Osteocyte (in vitro differentiated cells): ENCODE measurements around the gene ASTN2. TPM values are rescaled to one million over a fixed set of nuclear protein-coding genes. Genes with fewer than 3 reads are reported as not detected.

Source experiments
- DNase-seq: peaks from one replicate; pipeline ENCODE4 v3.0.0; 2021; ENCODE audit warnings: mixed read lengths; ENCODE audit not compliant: unreplicated experiment; ENCODE audit errors: extremely low spot score
- H3K27ac Mint-ChIP-seq: one replicate; pipeline ENCODE4 v1.8.0; 2021; ENCODE audit warnings: mild to moderate bottlenecking, mixed read lengths; ENCODE audit not compliant: unreplicated experiment
- H3K27me3 Mint-ChIP-seq: one replicate; pipeline ENCODE4 v1.8.0; 2021; ENCODE audit warnings: mixed read lengths; ENCODE audit not compliant: unreplicated experiment
- H3K36me3 Mint-ChIP-seq: one replicate; pipeline ENCODE4 v1.8.0; 2021; ENCODE audit warnings: mixed read lengths; ENCODE audit not compliant: unreplicated experiment
- H3K4me1 Mint-ChIP-seq: one replicate; pipeline ENCODE4 v1.8.0; 2021; ENCODE audit warnings: mixed read lengths; ENCODE audit not compliant: unreplicated experiment
- H3K4me3 Mint-ChIP-seq: one replicate; pipeline ENCODE4 v1.8.0; 2021; ENCODE audit warnings: mild to moderate bottlenecking, moderate library complexity, mixed read lengths; ENCODE audit not compliant: unreplicated experiment
- H3K9me3 Mint-ChIP-seq: one replicate; pipeline ENCODE4 v1.8.0; 2021; ENCODE audit warnings: mixed read lengths; ENCODE audit not compliant: unreplicated experiment
- CTCF ChIP-seq: fragments of 200-600 bp; sonication (generic); IDR thresholded peaks from 2 replicates; pipeline ENCODE4 v1.5.0; 2021; ENCODE audit warnings: antibody characterized with exemption, mild to moderate bottlenecking, moderate library complexity
- total RNA-seq: library from RNA; stranded (reverse); gene quantifications from 2 replicates; pipeline ENCODE4 v1.2.1, GENCODE V29; 2021

The ASTN2 gene
- total RNA-seq, 1 donor from 2014 or later: 2.3 TPM

- Mint-ChIP-seq H3K27me3 (no peaks in the 10 kb centered on the region), H3K4me1 (no peaks in the 10 kb centered on the region), H3K4me3 (no peak overlapping the region), H3K27ac (no peak overlapping the region), H3K36me3 (no peaks in the 10 kb centered on the region), H3K9me3 (peaks cover 9% of the 10 kb centered on the region)
- DNase-seq: no peak
- TF ChIP-seq CTCF: no peak
Measured at GRCh38 chr9:117218951-117219350, 195.9 kb downstream of the ASTN2 start.

DNA sequence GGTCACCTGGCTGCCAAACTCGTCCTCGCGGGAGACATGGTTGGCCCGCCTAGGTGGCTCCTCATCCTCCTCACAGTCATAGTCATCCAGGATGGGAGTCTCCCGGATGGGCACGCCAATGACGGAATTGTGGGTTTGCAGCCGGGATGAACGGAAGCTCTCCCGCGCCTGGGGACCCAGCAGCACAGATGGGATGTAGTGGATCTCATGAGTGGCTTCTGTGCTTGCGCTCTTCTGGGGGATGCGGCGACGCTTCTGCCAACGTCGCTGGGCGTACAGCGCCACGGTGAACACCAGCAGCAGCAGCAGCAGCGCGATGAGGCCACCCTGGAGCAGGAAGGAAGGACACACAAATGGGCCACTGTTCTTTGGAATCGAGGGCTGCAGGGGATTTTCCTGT lies 200.4 kb downstream of the ASTN2 start:
- Mint-ChIP-seq H3K27me3 (no peaks in the 10 kb centered on the region), H3K27ac (no peak overlapping the region), H3K4me1 (no peaks in the 10 kb centered on the region), H3K36me3 (no peaks in the 10 kb centered on the region), H3K4me3 (no peak overlapping the region), H3K9me3 (peaks cover 12% of the 10 kb centered on the region)
- TF ChIP-seq CTCF: no peak
- DNase-seq: no peak

DNA sequence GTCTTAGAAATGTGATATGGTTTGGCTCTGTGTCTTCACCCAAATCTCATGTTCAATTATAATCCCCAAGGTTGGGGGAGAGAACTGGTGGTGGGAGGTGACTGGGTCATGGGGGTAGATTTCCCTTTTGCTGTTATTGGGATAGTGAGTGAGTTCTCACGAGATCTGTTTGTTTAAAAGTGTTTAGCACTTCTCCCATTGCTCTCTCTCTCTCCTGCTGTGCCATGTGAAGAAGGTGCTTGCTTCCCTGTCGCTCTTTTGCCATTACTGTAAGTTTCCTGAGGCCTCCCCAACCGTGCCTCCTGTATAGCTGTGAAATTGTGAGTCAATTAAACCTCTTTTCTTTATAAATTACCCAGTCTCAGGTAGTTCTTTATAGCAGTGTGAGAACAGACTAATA lies 203.6 kb downstream of the ASTN2 start:
- TF ChIP-seq CTCF: no peak
- peaks cover 26% of the 10 kb centered on the region for H3K9me3 Mint-ChIP-seq
- no peak overlapping the region for H3K27ac Mint-ChIP-seq

GRCh38 chr9:117205806-117206205 lies 209.1 kb downstream of the ASTN2 start:
- H3K4me1 Mint-ChIP-seq: no peaks in the 10 kb centered on the region
- H3K9me3 Mint-ChIP-seq: peaks cover 32% of the 10 kb centered on the region
- H3K36me3 Mint-ChIP-seq: no peaks in the 10 kb centered on the region
- TF ChIP-seq CTCF: no peak
- no peak overlapping the region for H3K4me3 Mint-ChIP-seq
- H3K27me3 Mint-ChIP-seq: no peaks in the 10 kb centered on the region
- no peak overlapping the region for H3K27ac Mint-ChIP-seq
- DNase-seq: no peak

More for the DNA sequence above, 203.6 kb downstream of the ASTN2 start:
- no peak for DNase-seq
- no peaks in the 10 kb centered on the region for H3K27me3 Mint-ChIP-seq
- no peaks in the 10 kb centered on the region for H3K36me3 Mint-ChIP-seq
- H3K4me3 Mint-ChIP-seq: no peak overlapping the region
- H3K4me1 Mint-ChIP-seq: no peaks in the 10 kb centered on the region

DNA sequence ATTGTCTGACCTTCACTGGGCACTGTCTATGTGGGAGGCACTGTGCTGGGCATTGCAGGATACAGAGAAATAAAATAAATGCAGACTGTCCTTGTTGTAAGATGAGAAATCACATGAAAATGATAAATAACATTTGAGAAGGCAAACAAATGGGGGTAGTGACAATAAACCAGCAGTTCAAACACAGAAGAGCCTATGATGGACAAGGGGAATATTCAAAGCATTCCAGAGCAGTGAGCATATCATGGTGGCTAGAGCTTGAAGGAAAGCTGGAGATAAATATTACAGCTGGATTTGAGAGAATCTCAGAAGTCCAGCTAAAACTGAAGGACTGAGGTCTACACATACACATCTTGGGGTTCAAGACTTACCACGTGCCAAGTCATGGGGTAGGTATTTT lies 209.9 kb downstream of the ASTN2 start:
- H3K27me3 Mint-ChIP-seq: no peaks in the 10 kb centered on the region
- H3K4me3 Mint-ChIP-seq: no peak overlapping the region
- H3K4me1 Mint-ChIP-seq: no peaks in the 10 kb centered on the region
- no peak for DNase-seq
- no peak overlapping the region for H3K27ac Mint-ChIP-seq
- H3K36me3 Mint-ChIP-seq: no peaks in the 10 kb centered on the region
- H3K9me3 Mint-ChIP-seq: peaks cover 35% of the 10 kb centered on the region
- TF ChIP-seq CTCF: no peak
